Gastroesophageal sphincter (tissue), 4 donors: ENCODE data around the gene RPL35. TPM values are rescaled to one million over a fixed set of nuclear protein-coding genes. Genes with fewer than 3 reads are reported as not detected.

Experiments
- ATAC-seq: fragments of 150-250 bp; one replicate; pipeline ENCODE4 v1.9.1; 2016; ENCODE audit warnings: mild to moderate bottlenecking, moderate library complexity
- H3K27ac ChIP-seq, 4 donors: fragments of 200-600 bp; sonication (generic) in 3 of 4; 1 replicate in 3 of 4; 2 replicates in 1 of 4; pipeline ENCODE4 v1.5.1; 2016 to 2019
- H3K27me3 ChIP-seq: fragments of 200-600 bp; sonication (generic); one replicate; pipeline ENCODE4 v1.5.1; 2019
- H3K36me3 ChIP-seq, 2 donors: fragments of 200-600 bp; sonication (generic); one replicate each; pipeline ENCODE4 v1.5.1; 2019; ENCODE audit warnings: control low read depth in 1 of 2
- H3K4me1 ChIP-seq, 3 donors: fragments of 200-600 bp; sonication (generic); 1 replicate in 2 of 3; 2 replicates in 1 of 3; pipeline ENCODE4 v1.5.1; 2016 to 2019; ENCODE audit warnings: control low read depth in 2 of 3
- H3K4me3 ChIP-seq, 2 donors: fragments of 200-600 bp; sonication (generic); one replicate each; pipeline ENCODE4 v1.5.1; 2019; ENCODE audit warnings: mild to moderate bottlenecking in 1 of 2, moderate library complexity in 1 of 2
- H3K9me3 ChIP-seq, 3 donors: fragments of 200-600 bp; sonication (generic); one replicate each; pipeline ENCODE4 v1.5.1; 2017 to 2019; ENCODE audit warnings: control low read depth in 2 of 3
- CTCF ChIP-seq, 4 experiments: fragments of 200-600 bp in 2 of 4; fragments of 450-650 bp in 2 of 4; sonication (generic) in 1 of 4; IDR thresholded peaks; one replicate each; pipeline ENCODE4 v1.5.1; 2017 to 2019; ENCODE audit warnings: antibody characterized with exemption in 4 of 4, mild to moderate bottlenecking in 2 of 4, moderate library complexity in 2 of 4
- EP300 ChIP-seq: sonication (generic); formaldehyde crosslinking; IDR thresholded peaks from one replicate; pipeline ENCODE4 v1.6.1; 2017; ENCODE audit warnings: antibody characterized with exemption, mild to moderate bottlenecking
- POLR2A ChIP-seq, 2 donors: fragments of 450-650 bp; IDR thresholded peaks; one replicate each; pipeline ENCODE4 v1.6.1; 2017; ENCODE audit warnings: antibody characterized with exemption in 2 of 2, mild to moderate bottlenecking in 2 of 2, moderate library complexity in 1 of 2
- POLR2AphosphoS5 ChIP-seq: sonication (generic); formaldehyde crosslinking; IDR thresholded peaks from one replicate; pipeline ENCODE4 v1.6.1; 2017; ENCODE audit warnings: antibody characterized with exemption
- WGBS, 2 donors: methylation state at CpG; one replicate each; pipeline ENCODE4 v1.1.5; 2018; ENCODE audit warnings: low coverage in 1 of 2; 5-methylcytosine and 5-hydroxymethylcytosine counted together
- total RNA-seq, 4 donors: library from RNA; depleted of rRNA; stranded (reverse); fragments of >200 nt; gene quantifications; one replicate each; pipeline ENCODE4 v1.1.0, GENCODE V29; 2016

The RPL35 gene
- total RNA-seq, 4 donors from 2014 or later, result 1,026 to 2,785 (median 2,065) TPM

- ATAC-seq, result no peak
- Histone ChIP-seq H3K4me3 (no peak overlapping the region), H3K27ac (no peak overlapping the region), H3K4me1 (no peaks in the 10 kb centered on the region), H3K27me3 (no peaks in the 10 kb centered on the region), H3K36me3 (peaks cover 0 to 99% of the 10 kb centered on the region in 2 donors), H3K9me3 (no peaks in the 10 kb centered on the region)
- no peak for TF ChIP-seq POLR2AphosphoS5
- TF ChIP-seq EP300, result no peak
- no peak for TF ChIP-seq POLR2A (IDR thresholded peaks at IDR 0.05)
- TF ChIP-seq CTCF (IDR thresholded peaks at IDR 0.05), result no peak
- 60 to 89% methylated on average over 1 to 4 of the region's 5 CpGs for WGBS, 2 donors
These were observed 26.1 kb upstream of the RPL35 start for GRCh38 chr9:124887832-124888231.

DNA sequence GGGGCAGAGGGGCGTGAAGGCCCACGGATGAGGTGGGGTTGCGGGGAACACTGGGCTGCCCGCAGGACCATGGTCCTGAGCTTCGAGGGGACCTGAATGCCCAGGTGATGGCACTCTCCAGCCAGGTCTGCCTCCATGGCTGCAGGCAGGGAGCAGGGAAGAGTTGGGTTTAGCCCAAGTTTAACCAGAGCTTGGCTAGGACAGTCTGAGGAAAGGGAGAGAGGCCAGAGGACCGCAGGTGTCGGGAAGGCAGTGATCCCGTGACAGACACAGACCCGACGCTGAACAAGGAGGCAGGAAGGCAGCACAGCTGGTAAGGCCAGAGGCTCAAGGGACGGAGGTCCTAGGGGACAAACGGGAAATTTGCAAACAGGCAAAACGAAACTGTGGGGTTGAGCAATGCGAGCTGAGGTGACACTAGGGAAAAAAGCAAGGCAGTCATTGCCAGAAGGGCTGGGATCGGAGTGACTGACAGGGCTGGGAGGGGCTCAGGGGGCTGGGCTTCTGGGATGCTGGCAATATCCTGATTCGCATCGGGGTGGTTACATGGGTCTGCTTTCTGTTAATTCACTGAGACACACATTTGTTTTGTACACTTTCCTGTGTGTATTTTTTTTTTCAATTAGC is 25.2 kb upstream of the RPL35 start:
- no peaks in the 10 kb centered on the region for H3K27me3 ChIP-seq
- no peak overlapping the region for H3K4me3 ChIP-seq
- no peaks in the 10 kb centered on the region for H3K4me1 ChIP-seq
- 77 to 78% methylated on average over 8 to 11 of the region's 17 CpGs for WGBS, 2 donors
- TF ChIP-seq POLR2A (IDR thresholded peaks at IDR 0.05), result no peak
- TF ChIP-seq CTCF (IDR thresholded peaks at IDR 0.05), result no peak
- no peak for TF ChIP-seq EP300
- no peak for TF ChIP-seq POLR2AphosphoS5
- ATAC-seq, result no peak
- H3K9me3 ChIP-seq, result no peaks in the 10 kb centered on the region
- no peak overlapping the region for H3K27ac ChIP-seq
- peaks cover 0 to 99% of the 10 kb centered on the region in 2 donors for H3K36me3 ChIP-seq

DNA sequence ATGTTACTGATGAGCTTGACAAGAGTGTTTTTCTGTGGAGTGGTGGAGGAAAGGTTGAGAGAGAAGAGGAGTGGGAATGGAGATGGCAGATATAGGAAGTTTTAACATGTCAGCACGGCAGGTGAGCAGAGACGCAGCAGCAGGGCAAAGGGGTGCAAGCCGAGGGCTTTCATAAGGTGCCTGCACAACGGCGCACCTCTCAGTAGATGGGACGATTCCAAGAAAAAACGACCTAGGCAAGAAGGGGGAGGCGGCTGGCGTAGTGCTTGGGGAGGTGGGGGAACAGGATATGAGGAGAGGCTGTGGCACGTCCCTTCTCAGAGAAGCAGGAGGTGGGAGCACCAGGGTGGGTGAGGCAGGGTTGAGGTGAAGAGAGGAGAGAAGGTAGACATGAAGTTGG is 24.7 kb upstream of the RPL35 start:
- Histone ChIP-seq H3K4me3 (no peak overlapping the region), H3K27ac (no peak overlapping the region), H3K4me1 (no peaks in the 10 kb centered on the region), H3K27me3 (no peaks in the 10 kb centered on the region), H3K36me3 (peaks cover 0 to 99% of the 10 kb centered on the region in 2 donors), H3K9me3 (no peaks in the 10 kb centered on the region)
- ATAC-seq, result no peak
- WGBS, 2 donors, result 80% methylated on average over 8 to 9 of the region's 10 CpGs
- no peak for TF ChIP-seq CTCF (IDR thresholded peaks at IDR 0.05)
- TF ChIP-seq POLR2A (IDR thresholded peaks at IDR 0.05), result no peak
- no peak for TF ChIP-seq POLR2AphosphoS5
- TF ChIP-seq EP300, result no peak

GRCh38 chr9:124885551-124885950 is 23.8 kb upstream of the RPL35 start:
- ATAC-seq, result no peak
- TF ChIP-seq CTCF (IDR thresholded peaks at IDR 0.05) (no peak), EP300 (no peak), POLR2A (IDR thresholded peaks at IDR 0.05) (no peak), POLR2AphosphoS5 (no peak)
- no peak overlapping the region for H3K27ac ChIP-seq
- H3K36me3 ChIP-seq, result peaks cover 0 to 99% of the 10 kb centered on the region in 2 donors
- no peak overlapping the region for H3K4me3 ChIP-seq
- no peaks in the 10 kb centered on the region for H3K9me3 ChIP-seq
- no peaks in the 10 kb centered on the region for H3K27me3 ChIP-seq
- H3K4me1 ChIP-seq, result no peaks in the 10 kb centered on the region
- WGBS, 2 donors, result 94 to 100% methylated on average over 2 to 4 of the region's 4 CpGs

- Histone ChIP-seq H3K4me3 (no peak overlapping the region), H3K9me3 (no peaks in the 10 kb centered on the region), H3K4me1 (no peaks in the 10 kb centered on the region), H3K27me3 (no peaks in the 10 kb centered on the region), H3K27ac (no peak overlapping the region), H3K36me3 (peaks cover 0 to 99% of the 10 kb centered on the region in 2 donors)
- 75 to 92% methylated on average over 3 to 4 of the region's 4 CpGs for WGBS, 2 donors
- TF ChIP-seq EP300 (no peak), POLR2AphosphoS5 (no peak), CTCF (IDR thresholded peaks at IDR 0.05) (no peak), POLR2A (IDR thresholded peaks at IDR 0.05) (no peak)
- no peak for ATAC-seq
These were observed 22.6 kb upstream of the RPL35 start for GRCh38 chr9:124884376-124884775.
